ENCODE data around the gene COMMD8. TPM values are rescaled to one million over a fixed set of nuclear protein-coding genes. Genes with fewer than 3 reads are reported as not detected.

COMMD8 gene
- polyA plus RNA-seq, 1 donor (not counting 4 experiments of a cell fraction or from before 2014, with no cell fraction given) = 38.6 TPM

DNA sequence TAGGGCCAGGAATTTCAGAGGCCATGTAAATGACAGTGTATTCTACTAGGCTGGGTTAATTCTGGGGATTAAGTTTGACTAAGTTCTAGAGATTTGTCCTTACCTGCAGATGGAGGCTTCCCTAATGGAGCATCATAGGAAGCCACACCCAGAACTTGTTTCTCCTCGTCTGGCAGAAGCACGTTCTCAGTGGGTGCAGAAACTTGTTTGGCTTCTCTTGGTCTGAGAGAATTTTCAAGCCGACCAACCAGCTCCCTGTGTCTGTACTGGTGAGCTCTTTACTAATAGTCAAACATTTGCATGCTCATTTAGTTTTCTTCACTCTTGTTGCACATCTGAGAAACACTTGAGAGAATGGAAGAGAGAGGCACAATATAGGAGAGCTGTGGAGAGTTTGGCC is 20.7 kb upstream of the COMMD8 start:
- peak; percentile 62 for DNase-seq (ENCODE audit: low read depth, low spot score)
- Histone ChIP-seq H3K9me1 (ENCODE audit: control insufficient read depth, extremely low read depth, insufficient read depth, low read length) (no peaks in the 10 kb centered on the region), H2AFZ (ENCODE audit: control insufficient read depth, low read length) (peak overlapping the region; percentile 53), H3K4me3 (ENCODE audit: control insufficient read depth in 2 of 3, extremely low read depth in 1 of 3, insufficient read depth in 2 of 3, low read depth in 1 of 3, low read length in 3 of 3) (peak overlapping the region in 2 of 3 experiments; percentile 62 to 92), H3K27ac (ENCODE audit: control insufficient read depth, insufficient read depth, low read length) (peak overlapping the region; percentile 98), H3K27me3 (ENCODE audit: control insufficient read depth, extremely low read depth, insufficient read depth, low read length) (no peaks in the 10 kb centered on the region), H3K36me3 (ENCODE audit: control insufficient read depth in 2 of 2, extremely low read depth in 1 of 2, insufficient read depth in 2 of 2, low read length in 2 of 2) (no peaks in the 10 kb centered on the region), H3K9me3 (ENCODE audit: control insufficient read depth, low read depth, low read length) (no peaks in the 10 kb centered on the region), H3K9ac (ENCODE audit: control insufficient read depth, extremely low read depth, insufficient read depth, low read length) (peak overlapping the region; percentile 94), H4K20me1 (ENCODE audit: control insufficient read depth, extremely low read depth, insufficient read depth, low read length) (no peaks in the 10 kb centered on the region), H3K79me2 (ENCODE audit: control insufficient read depth, insufficient read depth, low read length) (peaks cover 27% of the 10 kb centered on the region), H3K4me2 (ENCODE audit: control insufficient read depth, extremely low read depth, insufficient read depth, low read depth, low read length) (peak overlapping the region; percentile 91), H3K4me1 (ENCODE audit: control insufficient read depth, extremely low read depth, insufficient read depth, low read length) (peaks cover 36% of the 10 kb centered on the region)
- dilution Hi-C loops (cut with MboI; ENCODE audit: extremely low pct_ligation_motif_present, low sequenced_read_pairs) = no loop called here
- TF ChIP-seq EZH2 (IDR thresholded peaks at IDR 0.05; ENCODE audit: low read length) (no peak), CTCF (optimal IDR thresholded peaks at IDR 0.05 in 1 of 3, IDR thresholded peaks at IDR 0.05 in 1 of 3, conservative IDR thresholded peaks at IDR 0.05 in 1 of 3; ENCODE audit: extremely low read depth in 1 of 3, insufficient read depth in 2 of 3, low read length in 3 of 3) (no peak)
- peak; percentile 96 for FAIRE-seq

GRCh38 chr4:47483745-47484144 is 20.2 kb upstream of the COMMD8 start:
- FAIRE-seq (no peak), DNase-seq (ENCODE audit: low read depth, low spot score) (no peak)
- peak overlapping the region; percentile 54 for H3K9ac ChIP-seq (ENCODE audit: control insufficient read depth, extremely low read depth, insufficient read depth, low read length)
- H2AFZ ChIP-seq (ENCODE audit: control insufficient read depth, low read length) = peak overlapping the region; percentile 36
- peak overlapping the region in 2 of 3 experiments; percentile 6 to 37 for H3K4me3 ChIP-seq (ENCODE audit: control insufficient read depth in 2 of 3, extremely low read depth in 1 of 3, insufficient read depth in 2 of 3, low read depth in 1 of 3, low read length in 3 of 3)
- H3K4me1 ChIP-seq (ENCODE audit: control insufficient read depth, extremely low read depth, insufficient read depth, low read length) = peaks cover 40% of the 10 kb centered on the region
- H3K9me1 ChIP-seq (ENCODE audit: control insufficient read depth, extremely low read depth, insufficient read depth, low read length) = no peaks in the 10 kb centered on the region
- peak overlapping the region; percentile 91 for H3K4me2 ChIP-seq (ENCODE audit: control insufficient read depth, extremely low read depth, insufficient read depth, low read depth, low read length)
- no peaks in the 10 kb centered on the region for H3K9me3 ChIP-seq (ENCODE audit: control insufficient read depth, low read depth, low read length)
- H3K79me2 ChIP-seq (ENCODE audit: control insufficient read depth, insufficient read depth, low read length) = peaks cover 24% of the 10 kb centered on the region
- no peaks in the 10 kb centered on the region for H3K36me3 ChIP-seq (ENCODE audit: control insufficient read depth in 2 of 2, extremely low read depth in 1 of 2, insufficient read depth in 2 of 2, low read length in 2 of 2)
- no peaks in the 10 kb centered on the region for H3K27me3 ChIP-seq (ENCODE audit: control insufficient read depth, extremely low read depth, insufficient read depth, low read length)
- dilution Hi-C loops (cut with MboI; ENCODE audit: extremely low pct_ligation_motif_present, low sequenced_read_pairs) = no loop called here
- H4K20me1 ChIP-seq (ENCODE audit: control insufficient read depth, extremely low read depth, insufficient read depth, low read length) = no peaks in the 10 kb centered on the region
- TF ChIP-seq EZH2 (IDR thresholded peaks at IDR 0.05; ENCODE audit: low read length) (no peak), CTCF (optimal IDR thresholded peaks at IDR 0.05 in 1 of 3, IDR thresholded peaks at IDR 0.05 in 1 of 3, conservative IDR thresholded peaks at IDR 0.05 in 1 of 3; ENCODE audit: extremely low read depth in 1 of 3, insufficient read depth in 2 of 3, low read length in 3 of 3) (peak in 2 of 3 experiments; percentile 10 to 27)
- H3K27ac ChIP-seq (ENCODE audit: control insufficient read depth, insufficient read depth, low read length) = peak overlapping the region; percentile 98

Measured in keratinocyte (primary cell).